Measurements from ENCODE around the gene FXYD5. TPM values are rescaled to one million over a fixed set of nuclear protein-coding genes. Genes with fewer than 3 reads are reported as not detected.
A peak's percentile ranks its signal among the peaks of the same experiment; 100 is the strongest.

FXYD5 gene
- total RNA-seq, 1 experiment from 2014 or later, result 385 TPM

DNA sequence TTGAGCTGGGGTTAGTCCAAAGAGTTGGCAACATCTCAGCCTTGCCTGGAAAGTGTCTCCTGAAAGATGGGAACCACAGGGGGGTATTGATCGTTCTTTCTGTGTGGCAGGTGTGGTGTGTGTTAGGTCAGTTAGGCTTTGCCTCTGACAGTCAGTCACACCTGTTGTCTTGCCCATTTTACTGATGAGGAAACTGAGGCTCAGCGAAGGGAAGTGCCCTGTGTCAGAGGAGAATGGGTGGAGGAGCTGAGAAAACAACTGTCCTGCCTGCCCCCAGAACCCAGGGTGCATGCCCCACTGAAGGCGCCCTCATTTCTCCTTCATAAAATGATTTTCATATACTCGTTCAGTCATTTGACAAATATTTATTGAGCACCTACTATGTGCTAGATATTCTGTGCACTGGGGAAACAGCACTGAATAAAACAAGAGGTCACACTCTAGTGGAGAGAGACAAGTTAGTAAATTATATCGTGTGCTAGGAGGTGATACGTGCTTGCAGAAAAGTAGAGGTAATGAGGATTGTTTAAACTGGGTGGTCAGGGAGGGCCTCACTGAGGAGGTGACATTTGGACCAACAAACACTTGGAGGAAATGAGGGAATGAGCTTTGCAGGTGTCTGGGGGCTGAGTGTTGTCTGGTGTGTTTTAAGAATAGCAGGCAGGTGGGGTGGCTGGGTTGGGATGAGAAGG is 1.6 kb downstream of the FXYD5 start:
- DNase-seq (ENCODE audit: low read depth), result no peak

DNA sequence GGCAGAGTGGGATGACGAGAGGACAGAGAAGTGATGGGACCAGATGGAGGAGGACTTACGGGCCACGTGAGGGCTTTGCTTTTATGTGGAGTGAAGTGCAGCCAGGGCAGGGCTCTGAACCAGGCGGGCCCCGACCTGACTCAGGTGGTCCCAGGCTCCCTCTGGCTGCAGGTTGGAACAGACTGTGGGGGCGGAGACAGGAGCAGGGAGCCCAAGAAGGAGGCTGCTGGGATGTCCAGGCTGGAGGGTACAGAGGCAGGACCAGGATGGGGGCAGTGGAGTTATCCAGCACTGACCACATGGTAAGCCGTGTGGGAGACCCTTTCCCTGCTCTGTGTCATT is 2.1 kb downstream of the FXYD5 start:
- DNase-seq (ENCODE audit: low read depth), result no peak

DNA sequence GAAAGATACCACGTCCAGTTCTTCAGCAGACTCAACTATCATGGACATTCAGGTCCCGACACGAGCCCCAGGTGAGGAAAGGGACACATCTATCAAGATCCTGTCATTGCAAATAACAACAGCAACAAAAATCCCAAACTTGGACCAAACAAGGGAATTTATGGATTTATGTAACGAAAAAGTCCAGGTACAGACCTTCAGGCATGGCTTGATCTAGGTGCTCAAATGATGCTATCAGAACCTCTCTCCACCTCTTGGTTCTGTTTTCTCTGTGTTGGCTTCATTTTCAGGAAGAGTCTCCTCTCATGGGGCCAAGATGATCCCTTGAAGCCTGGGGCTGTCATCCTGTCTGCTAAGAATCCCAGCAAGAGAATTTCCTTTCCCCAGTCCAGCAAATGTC is 2.9 kb downstream of the FXYD5 start:
- DNase-seq (ENCODE audit: low read depth), result no peak

DNA sequence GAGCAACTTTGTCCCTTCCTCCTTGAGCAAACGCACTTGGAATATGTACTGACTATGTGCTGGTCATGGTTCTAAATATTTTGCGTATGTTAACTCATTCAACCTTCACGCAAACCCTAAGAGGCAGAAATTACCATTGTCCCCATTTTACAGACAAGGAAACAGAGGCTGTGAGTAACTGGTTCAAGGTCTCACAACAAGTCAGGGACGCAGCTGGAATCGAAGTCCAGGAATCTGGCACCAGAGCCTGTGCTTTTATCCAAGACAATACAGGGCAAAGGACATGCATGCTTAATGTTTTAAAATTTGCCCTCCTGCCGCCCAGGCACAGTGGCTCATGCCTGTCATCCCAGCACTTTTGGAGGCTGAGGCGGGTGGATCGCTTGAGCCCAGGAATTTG is 5.1 kb downstream of the FXYD5 start:
- DNase-seq (ENCODE audit: low read depth), result no peak

DNA sequence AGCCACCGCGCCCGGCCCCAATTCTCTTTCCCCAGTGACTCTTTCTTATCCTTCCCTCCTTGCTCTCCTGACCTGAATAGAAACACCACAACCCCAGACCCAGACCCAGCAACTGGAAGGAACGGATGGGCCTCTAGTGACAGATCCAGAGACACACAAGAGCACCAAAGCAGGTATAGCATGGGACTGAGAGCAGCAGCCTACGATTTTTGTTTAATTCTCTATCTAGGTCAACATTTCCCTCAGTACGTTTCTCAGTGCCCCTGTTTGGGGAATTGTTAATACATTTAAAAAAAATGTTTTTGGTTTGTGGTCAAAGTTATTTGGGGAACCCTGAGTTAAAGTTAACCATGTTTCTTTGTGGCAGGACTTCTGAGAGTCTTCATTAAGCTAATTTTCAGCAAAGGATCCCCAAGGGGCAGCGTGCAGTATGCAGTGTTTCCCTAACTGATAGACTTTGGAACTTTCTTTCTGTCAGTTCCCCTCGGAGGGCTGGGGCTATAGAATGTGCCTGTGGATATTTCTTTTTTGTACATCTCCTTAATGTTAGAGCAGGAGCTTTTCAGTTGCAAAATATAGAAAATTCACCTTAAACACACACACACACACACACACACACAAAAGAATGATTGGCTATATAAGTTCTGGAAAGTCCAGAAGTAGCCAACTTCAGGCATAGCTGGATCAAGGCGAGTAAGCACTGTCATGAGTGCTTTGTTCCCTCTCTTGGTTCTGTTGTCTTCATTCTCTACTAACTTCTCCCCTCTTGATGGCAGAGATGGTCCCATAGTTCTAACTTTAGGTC is 6.3 kb downstream of the FXYD5 start:
- no peak for DNase-seq (ENCODE audit: low read depth)

DNA sequence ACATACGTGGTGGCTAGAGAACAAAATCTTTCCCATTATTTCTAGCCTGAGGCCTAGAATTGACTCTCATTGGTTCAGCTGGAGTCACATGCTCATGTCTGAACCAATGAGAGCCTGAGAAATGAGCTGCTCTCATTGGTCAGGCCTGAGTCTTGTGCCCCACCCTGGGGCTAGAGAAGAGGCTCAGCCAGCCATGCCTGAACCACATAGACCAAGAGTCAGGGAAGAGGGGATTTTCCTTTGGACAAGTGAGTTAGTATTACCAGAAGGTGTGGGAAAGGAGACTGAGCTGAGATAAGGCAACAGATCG is 6.9 kb downstream of the FXYD5 start:
- DNase-seq (ENCODE audit: low read depth), result no peak

DNA sequence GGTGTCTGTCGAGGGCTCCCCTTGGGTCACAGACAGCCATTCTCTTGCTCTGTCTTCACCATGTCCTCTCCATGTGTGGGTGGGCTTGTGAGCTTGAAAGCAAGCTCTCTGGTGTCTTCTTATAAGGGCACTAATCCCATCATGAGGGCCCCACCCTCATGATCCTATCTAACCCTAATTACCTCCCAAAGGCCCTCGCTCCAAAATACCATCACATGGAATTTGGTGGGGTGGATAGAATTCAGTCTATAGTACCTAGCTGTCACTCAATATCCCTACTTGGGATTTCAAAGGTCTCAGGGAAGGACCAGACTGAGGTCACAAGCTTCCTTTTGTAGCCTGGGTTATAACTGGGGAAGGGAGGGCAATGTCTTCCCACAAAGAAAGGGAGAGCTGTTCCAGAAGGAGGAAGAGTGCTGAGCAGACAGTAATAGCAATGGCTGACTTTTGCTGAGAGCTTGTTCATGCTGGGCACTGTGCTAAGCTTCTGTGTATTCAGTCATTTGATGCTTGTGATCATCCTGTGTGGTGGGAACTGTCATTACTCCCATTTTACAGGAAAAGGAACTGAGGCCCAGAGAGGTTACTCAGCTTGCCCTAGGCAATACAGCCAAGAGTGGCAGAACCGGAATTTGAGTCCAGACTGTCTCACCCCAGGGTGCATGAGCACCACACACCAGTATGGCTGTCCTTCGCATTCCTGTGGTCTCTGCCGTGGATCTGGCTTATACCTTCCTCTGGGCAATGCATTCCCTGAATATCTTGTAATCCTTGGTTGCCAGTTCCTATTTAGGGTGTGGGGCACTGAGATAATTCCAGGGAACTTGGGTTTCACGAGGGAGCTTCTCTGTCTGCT is 8.2 kb downstream of the FXYD5 start:
- peak; percentile 86 for DNase-seq (ENCODE audit: low read depth)

DNA sequence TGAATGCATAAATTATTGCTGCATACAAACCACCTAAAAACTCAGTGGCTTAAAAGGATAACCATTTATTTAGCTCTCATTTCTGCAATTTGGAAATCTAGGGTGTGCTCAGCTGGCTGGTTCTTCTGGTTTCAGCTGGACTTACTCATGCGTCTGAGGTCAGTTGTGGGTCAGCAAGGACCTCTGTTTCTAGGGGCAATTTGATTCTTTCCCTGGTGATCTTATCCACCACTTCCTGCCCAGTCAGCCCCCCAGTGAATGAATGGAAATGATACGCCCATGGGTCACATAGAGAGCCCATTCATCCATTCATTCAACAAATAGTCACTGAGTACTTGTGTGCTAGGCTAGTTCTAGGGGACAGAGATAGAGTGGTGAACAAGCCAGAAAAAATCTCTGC is 9.9 kb downstream of the FXYD5 start:
- peak; percentile 97 for DNase-seq (ENCODE audit: low read depth)

DNA sequence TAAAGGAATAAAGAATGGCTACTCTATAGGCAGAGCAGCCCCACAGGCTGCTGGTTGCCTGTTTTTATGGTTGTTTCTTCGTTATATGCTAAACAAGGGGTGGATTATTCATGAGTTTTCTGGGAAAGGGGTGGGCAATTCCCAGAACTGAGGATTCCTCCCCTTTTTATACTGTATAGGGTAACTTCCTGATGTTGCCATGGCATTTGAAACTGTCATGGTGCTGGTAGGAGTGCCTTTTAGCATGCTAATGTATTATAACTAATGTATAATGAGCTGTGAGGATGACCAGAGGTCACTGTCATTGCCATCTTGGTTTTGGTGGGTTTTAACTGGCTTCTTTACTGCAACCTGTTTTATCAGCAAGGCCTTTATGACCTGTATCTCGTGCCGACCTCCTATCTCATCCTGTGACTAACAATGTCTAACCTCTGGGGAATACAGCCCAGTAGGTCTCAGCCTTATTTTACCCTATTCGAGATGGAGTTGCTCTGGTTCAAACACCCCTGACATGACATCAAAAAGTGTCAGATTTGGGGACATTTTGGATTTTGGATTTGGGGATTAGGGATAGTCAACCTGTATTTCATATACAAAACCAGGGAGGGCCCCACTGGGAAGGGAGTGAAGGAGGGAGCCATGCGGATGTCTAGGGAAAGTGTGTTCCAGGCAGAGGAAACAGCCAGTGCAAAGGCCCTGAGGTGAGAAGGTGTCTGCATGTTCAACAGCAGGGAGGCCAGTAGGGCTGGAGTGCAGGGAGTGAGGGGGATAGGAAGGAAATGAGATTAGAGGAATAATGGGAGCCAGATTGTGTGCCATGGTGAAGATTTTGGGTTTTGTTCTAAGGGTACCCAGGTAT is 10.9 kb downstream of the FXYD5 start:
- no peak for DNase-seq (ENCODE audit: low read depth)

DNA sequence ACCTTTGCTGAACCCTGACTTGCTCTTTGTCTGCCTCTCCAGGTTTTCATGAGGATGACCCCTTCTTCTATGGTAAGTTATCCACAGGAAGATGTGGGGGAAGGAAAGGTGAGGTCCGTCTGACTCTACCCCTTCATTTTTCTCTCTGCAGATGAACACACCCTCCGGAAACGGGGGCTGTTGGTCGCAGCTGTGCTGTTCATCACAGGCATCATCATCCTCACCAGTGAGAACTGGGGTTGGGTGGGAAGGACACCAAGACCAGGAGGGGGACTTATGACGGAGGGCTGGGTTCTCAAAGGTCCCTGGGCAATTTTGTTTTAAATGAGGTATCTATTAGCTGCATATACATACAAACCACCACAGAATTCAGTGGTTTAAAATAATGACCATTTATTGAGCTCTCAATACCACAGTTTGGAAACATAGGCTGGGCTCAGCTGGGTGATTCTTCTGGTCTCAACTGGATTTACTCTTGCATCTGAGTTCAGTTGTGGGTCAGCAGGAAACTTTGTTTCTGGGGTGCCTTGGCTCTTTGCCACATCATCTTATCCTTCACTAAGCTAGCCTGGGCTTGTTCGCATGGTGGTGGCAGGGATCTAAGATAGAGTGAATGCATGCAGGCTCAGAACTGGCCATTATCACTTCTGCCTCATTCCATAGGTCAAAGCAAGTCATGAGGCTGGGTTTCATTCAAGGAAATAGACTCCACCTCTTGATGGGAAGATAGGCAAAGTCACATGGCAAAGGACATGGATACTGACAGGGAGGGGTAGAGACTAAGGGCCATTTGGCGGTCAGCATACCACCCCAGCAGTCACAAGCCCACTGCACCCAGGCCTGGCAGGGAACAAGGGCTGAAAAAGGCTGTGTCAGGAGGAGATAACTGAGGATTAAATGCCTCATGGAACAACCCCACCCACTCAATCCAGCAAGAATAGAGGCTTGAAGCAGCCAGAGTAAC is 11.8 kb downstream of the FXYD5 start:
- no peak for DNase-seq (ENCODE audit: low read depth)

DNA sequence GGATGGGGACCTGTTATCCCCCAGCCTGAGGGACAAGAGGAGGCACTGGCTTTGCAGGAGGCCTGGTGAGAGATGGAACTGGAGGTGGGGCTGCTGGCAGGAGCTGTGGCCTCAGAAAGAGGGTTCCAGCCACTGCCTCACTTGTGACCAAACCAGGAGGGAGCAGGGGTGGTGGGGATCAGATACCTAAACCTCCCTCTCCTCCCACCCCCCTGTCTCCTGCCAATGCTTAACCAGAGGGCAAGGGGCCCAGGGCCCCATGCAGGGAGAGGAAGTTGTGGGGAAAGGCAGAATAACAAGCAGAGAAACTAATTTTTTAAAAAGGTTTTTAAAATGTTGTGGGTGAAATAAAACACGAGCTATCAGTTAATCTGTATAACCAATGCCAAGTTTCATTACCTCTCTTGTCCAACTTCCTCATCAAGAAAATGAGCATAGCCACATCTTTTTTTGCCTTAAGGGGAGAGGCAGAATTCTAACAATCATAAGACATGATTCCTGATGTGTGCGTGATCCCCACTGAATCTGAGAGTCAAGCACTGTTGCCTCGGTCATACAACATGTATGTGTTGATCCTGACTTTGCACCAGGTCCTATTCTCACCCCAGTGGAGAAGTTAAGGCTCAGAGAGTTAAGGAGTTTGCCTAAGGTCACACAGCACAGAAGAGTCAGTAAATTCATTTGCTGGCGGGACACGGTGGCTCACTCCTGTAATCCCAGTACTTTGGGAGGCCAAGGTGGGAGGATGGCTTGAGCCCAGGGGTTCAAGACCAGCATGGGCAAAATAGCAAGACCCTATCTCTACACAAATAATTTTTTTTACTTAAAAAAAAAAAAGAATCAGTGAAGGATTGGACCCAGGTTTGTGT is 12.9 kb downstream of the FXYD5 start:
- no peak for DNase-seq (ENCODE audit: low read depth)

DNA sequence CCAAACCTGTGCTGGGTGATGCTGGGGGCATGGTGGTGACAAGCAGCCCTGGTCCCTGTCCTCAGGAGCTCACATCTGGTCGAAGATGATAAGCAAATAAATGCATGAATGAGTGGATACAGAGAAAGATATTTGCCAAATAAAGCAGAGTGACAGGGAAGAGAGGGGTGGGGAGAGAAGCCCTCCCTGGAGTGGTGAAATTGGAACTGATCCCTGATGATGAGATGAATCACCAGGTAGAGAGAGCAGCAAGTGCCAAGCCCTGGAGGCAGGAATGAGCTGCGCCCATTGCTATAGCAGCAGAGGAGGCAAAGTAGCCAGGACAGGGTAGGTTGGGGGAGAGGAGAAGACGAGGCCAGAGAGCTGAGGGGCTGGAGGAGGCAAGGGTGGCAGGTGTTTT is 13.7 kb downstream of the FXYD5 start:
- peak; percentile 40 for DNase-seq (ENCODE audit: low read depth)

DNA sequence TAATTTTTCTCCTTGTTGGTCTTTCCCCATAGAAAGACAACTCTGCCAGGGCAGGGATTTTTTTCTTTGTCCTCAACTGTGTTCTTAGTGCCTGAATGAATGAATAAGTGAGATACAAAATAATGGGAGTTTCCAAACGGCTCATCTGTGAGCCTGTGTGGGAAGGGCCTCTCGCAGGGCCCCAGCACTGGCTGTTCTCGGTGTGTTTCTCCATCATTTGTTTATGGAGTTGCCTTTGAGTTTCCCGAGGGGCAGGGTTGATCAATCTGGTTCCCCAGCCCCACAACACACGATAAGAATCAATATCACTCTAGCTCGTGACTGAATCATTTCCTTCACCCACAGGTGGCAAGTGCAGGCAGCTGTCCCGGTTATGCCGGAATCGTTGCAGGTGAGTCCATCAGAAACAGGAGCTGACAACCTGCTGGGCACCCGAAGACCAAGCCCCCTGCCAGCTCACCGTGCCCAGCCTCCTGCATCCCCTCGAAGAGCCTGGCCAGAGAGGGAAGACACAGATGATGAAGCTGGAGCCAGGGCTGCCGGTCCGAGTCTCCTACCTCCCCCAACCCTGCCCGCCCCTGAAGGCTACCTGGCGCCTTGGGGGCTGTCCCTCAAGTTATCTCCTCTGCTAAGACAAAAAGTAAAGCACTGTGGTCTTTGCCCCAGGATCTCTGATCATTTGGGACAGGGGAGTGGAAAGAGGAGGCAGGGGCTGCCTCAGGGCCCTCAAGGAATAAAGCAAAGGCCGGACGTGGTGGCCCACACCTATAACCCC is 14.9 kb downstream of the FXYD5 start:
- no peak for DNase-seq (ENCODE audit: low read depth)

DNA sequence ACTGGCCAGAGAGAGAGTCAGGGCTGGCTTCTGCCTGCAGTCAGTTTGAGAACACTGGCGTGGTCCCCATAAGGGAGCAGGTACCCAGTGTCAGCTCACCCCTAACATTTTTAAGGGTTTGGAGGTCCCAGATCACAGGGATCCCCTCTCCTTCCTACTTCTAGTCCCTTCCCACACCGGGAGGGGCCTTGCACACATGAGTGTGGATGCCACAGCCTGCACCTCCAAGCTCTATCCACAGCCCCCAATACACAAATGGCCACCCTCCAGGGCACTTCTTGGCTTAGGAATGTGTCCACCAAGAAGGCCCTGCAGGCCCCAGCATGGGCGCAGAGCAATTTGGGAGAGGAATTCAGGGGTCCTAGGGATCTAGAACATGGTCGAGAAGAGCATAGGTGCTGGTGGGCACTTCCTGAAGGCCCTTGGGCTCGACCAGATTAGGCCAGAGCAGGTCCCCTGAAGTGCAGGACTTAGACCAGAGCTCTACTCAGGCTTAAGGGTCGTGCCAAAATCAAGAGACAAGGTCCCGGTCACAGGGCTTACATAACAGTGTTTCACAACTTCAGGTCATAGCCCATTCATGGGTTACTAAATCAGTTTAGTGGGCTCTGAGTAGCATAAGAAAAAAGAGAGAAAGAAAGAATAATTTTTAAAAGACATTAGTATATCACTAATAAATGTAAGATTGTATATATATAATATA is 16.0 kb downstream of the FXYD5 start:
- DNase-seq (ENCODE audit: low read depth), result no peak

DNA sequence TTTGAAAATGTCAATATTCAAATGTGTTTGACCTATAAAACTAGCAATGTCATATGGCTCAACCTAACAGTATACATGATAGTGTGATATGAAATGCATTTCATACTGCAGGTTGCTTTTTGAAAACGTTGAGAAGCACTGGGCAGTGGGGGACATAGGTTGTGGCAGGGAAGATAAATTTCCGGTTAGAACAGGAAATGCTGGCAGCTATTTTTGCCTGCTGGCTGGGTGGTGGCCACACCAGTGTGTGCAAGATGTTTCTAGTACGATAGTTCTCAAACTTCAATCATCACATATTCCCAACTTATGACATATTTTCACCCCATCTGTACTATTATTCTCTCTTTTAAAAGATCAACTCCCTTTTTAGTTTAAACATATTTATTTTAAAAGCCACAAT is 17.2 kb downstream of the FXYD5 start:
- no peak for DNase-seq (ENCODE audit: low read depth)

DNA sequence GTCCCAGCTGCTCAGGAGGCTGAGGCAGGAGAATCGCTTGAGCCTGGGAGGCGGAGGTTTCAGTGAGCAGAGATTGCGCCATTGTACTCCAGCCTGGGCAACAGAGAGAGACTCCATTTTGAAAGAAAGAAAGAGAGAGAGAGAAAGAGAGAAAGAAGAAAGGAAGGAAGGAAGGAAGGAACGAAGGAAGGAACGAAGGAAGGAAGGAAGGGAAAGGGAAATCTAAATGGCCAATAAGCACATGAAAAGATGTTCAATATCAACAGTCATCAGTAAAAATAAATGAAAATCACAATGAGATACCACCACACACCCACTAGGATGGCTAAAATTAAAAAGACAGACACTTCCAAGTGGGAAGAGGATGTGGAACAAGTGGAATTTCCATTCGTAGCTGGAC is 19.7 kb downstream of the FXYD5 start:
- DNase-seq (ENCODE audit: low read depth), result no peak

DNA sequence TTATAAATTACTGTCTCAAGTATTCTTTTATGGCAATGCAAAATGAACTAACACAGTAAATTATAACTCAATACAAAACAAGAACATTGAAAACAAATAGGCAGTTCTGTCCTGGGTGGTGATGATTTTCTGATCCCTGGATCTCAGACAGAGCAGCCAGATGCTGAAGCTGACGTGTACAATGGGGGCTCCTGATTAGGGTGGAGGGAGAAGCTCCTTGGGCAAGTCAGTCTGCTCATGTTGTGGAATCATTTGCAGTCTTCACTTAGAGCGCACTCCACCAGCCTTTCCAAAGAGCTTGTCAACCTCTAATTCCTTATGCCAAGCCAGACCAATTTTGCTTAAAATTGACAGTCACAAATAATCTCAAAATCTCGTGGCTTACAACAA is 21.6 kb downstream of the FXYD5 start:
- DNase-seq (ENCODE audit: low read depth), result no peak

Data from HT1080 (cell line).